Cardiac septum (tissue), 1 donor: ENCODE measurements around the gene BCO1. TPM values are rescaled to one million over a fixed set of nuclear protein-coding genes. Genes with fewer than 3 reads are reported as not detected.

Experiments
- total RNA-seq: library from RNA; stranded (reverse); fragmentation: NEBNext Ultra II Directional; extraction: Animal tissue kit (Norgen Biotek cat#: 25700); gene quantifications from one replicate; pipeline ENCODE4 v1.2.1, GENCODE V29; 2021
- donor health status: DM: no; HTN: no; CAD: no.

BCO1 gene
- total RNA-seq, 1 donor from 2014 or later = not detected

Other genes with a start within 250 kb of the BCO1 start
- 112 TPM for gene CMC2, start 231.8 kb upstream of the BCO1 start, total RNA-seq
- 10.0 TPM for gene CENPN, start 231.5 kb upstream of the BCO1 start, total RNA-seq
- gene ATMIN, start 202.8 kb upstream of the BCO1 start, total RNA-seq = 26.0 TPM
- 1.5 TPM for gene C16orf46, start 161.5 kb upstream of the BCO1 start, total RNA-seq
- 35.2 TPM for gene GCSH, start 142.3 kb upstream of the BCO1 start, total RNA-seq
- 13.3 TPM for gene GAN, start 76.3 kb downstream of the BCO1 start, total RNA-seq
- gene CMIP, start 206.1 kb downstream of the BCO1 start, total RNA-seq = 19.8 TPM